Left lung (tissue), 10 donors: ENCODE measurements around the gene CADM2. TPM values are rescaled to one million over a fixed set of nuclear protein-coding genes. Genes with fewer than 3 reads are reported as not detected.
A peak's percentile ranks its signal among the peaks of the same experiment; 100 is the strongest.

Experiments
- ATAC-seq: fragments of 200-7000 bp; cut with Tn5 transposase; one replicate; pipeline ENCODE4 v1.9.1; 2020; ENCODE audit warnings: moderate library complexity
- DNase-seq, 4 donors: peaks; one replicate each; pipeline ENCODE4 v3.0.0-alpha.2; 2013 to 2020
- H3K27ac ChIP-seq, 2 donors: fragments of 200-600 bp; sonication (generic) in 1 of 2; one replicate each; pipeline versions ENCODE4 v1.5.0 to v1.8.0; 2020 to 2021
- H3K27me3 ChIP-seq, 2 donors: fragments of 200-600 bp; sonication (generic) in 1 of 2; one replicate each; pipeline versions ENCODE4 v1.5.0 to v1.8.0; 2020 to 2021
- H3K36me3 ChIP-seq, 2 donors: fragments of 200-600 bp; sonication (generic) in 1 of 2; one replicate each; pipeline versions ENCODE4 v1.5.0 to v1.8.0; 2020 to 2021
- H3K4me1 ChIP-seq, 2 donors: fragments of 200-600 bp; one replicate each; pipeline ENCODE4 v1.8.0; 2021
- H3K4me3 ChIP-seq, 2 donors: fragments of 200-600 bp; sonication (generic) in 1 of 2; one replicate each; pipeline versions ENCODE4 v1.5.0 to v1.8.0; 2020 to 2021; ENCODE audit warnings: mild to moderate bottlenecking in 1 of 2
- H3K9me3 ChIP-seq, 2 donors: fragments of 200-600 bp; sonication (generic) in 1 of 2; one replicate each; pipeline versions ENCODE4 v1.5.0 to v1.8.0; 2020 to 2021
- intact Hi-C, 2 donors: fragments of 100-400 bp; cut with DNase I; formaldehyde crosslinking; loops; one replicate each; pipeline versions ENCODE4 v1.11.2 to v1.14.2; 2022
- polyA plus RNA-seq, 6 donors: library from polyadenylated mRNA; unstranded; fragments of 120-200 nt; gene quantifications; one replicate each; pipeline ENCODE4 v1.2.1, GENCODE V29; 2013; ENCODE audit not compliant: insufficient read length in 6 of 6
- total RNA-seq, 2 donors: library from RNA; stranded (reverse); fragmentation: NEBNext Ultra II Directional; extraction: Animal tissue kit (Norgen Biotek cat#: 25700); gene quantifications; one replicate each; pipeline ENCODE4 v1.2.1, GENCODE V29; 2021
- TF ChIP-seq, protein P1 (sequence below), 2 donors: fragments of 200-600 bp; sonication (generic) in 1 of 2; IDR thresholded peaks; one replicate each; pipeline versions ENCODE4 v1.5.0 to v1.8.0; 2021; ENCODE audit warnings: antibody characterized with exemption in 2 of 2
- donor health status: DM: no; HTN: yes; CAD: no.
- donor health status: DM: no; HTN: no; CAD: no.

CADM2 gene
- total and polyA plus RNA-seq, 8 donors = 0.16 to 2.3 (median 0.74) TPM

DNA sequence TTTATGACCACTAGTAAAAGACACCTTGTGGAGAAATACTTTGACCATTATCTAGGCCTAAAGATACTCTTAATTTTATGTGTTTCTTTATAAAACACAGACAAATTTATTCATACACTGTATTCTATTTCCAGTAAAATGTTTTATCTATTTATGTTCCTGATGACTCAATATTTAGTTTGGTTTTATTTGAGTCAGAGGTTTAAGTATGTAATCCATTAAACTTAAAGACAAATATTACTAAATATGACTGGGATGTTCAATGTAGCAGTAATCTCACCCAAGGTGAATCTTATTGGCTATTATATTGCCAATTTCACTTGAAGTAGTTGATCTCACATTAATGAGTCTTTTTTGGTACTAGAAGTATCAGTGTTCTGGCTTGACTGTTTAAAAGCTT lies 799.7 kb downstream of the CADM2 start:
- intact Hi-C loops = no loop called here

DNA sequence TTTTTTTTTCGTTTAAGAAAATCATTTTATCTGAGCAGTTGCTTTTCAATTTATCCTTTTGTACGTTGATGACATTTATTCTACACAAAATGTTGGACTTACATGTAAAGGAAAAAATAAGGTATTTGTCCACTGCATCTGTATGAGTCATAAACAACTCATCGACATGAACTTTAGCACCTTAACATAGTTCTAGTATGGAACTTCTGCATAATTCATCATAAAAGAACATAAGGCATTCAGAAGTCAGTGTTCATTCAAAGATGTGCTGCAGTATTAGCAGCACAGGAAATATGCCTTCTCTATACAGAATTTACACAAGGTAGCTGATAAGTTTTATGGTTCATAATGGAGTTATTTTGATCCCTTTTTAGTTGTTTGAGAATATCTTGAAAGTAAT lies 801.6 kb downstream of the CADM2 start:
- DNase-seq = no peak
- H3K27ac ChIP-seq = no peak overlapping the region
- no peak overlapping the region for H3K4me3 ChIP-seq
- peaks cover 0 to 5% of the 10 kb centered on the region in 2 donors for H3K9me3 ChIP-seq
- H3K4me1 ChIP-seq = no peaks in the 10 kb centered on the region
- intact Hi-C loops = no loop called here
- no peaks in the 10 kb centered on the region for H3K27me3 ChIP-seq
- no peak for ATAC-seq
- H3K36me3 ChIP-seq = no peaks in the 10 kb centered on the region
- TF ChIP-seq, protein P1, sequence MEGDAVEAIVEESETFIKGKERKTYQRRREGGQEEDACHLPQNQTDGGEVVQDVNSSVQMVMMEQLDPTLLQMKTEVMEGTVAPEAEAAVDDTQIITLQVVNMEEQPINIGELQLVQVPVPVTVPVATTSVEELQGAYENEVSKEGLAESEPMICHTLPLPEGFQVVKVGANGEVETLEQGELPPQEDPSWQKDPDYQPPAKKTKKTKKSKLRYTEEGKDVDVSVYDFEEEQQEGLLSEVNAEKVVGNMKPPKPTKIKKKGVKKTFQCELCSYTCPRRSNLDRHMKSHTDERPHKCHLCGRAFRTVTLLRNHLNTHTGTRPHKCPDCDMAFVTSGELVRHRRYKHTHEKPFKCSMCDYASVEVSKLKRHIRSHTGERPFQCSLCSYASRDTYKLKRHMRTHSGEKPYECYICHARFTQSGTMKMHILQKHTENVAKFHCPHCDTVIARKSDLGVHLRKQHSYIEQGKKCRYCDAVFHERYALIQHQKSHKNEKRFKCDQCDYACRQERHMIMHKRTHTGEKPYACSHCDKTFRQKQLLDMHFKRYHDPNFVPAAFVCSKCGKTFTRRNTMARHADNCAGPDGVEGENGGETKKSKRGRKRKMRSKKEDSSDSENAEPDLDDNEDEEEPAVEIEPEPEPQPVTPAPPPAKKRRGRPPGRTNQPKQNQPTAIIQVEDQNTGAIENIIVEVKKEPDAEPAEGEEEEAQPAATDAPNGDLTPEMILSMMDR (IDR thresholded peaks at IDR 0.05) = no peak

More for the DNA sequence above, 799.7 kb downstream of the CADM2 start:
- TF ChIP-seq, protein P1 (IDR thresholded peaks at IDR 0.05) = no peak
- Histone ChIP-seq H3K4me3 (no peak overlapping the region), H3K27me3 (no peaks in the 10 kb centered on the region), H3K27ac (no peak overlapping the region), H3K9me3 (peaks cover 0 to 5% of the 10 kb centered on the region in 2 donors), H3K4me1 (no peaks in the 10 kb centered on the region), H3K36me3 (no peaks in the 10 kb centered on the region)
- DNase-seq = no peak
- ATAC-seq = no peak

DNA sequence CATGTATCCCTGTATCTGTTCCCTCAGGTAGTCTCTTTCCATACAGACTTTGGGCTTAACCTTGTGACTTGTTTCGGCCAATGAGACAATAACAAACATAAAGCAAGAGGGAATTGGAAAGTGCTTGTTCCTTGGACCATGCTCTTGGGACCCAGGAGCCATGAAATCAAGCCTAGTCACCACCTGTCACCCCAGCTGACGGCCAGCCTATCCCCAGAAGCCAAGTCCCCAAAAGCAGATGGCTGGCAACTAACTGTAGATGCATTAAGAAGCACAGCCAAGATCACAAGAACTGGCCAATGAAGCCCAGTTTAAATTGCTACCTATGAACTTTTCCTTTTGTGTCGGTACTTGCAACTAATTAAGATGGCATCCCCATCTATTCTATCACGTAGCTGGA lies 822.0 kb downstream of the CADM2 start:
- Histone ChIP-seq H3K36me3 (no peaks in the 10 kb centered on the region), H3K4me3 (no peak overlapping the region), H3K9me3 (no peaks in the 10 kb centered on the region), H3K27ac (no peak overlapping the region), H3K4me1 (no peaks in the 10 kb centered on the region), H3K27me3 (no peaks in the 10 kb centered on the region)
- no peak for ATAC-seq
- TF ChIP-seq, protein P1 (IDR thresholded peaks at IDR 0.05) = no peak
- no peak for DNase-seq
- intact Hi-C loops = no loop called here

DNA sequence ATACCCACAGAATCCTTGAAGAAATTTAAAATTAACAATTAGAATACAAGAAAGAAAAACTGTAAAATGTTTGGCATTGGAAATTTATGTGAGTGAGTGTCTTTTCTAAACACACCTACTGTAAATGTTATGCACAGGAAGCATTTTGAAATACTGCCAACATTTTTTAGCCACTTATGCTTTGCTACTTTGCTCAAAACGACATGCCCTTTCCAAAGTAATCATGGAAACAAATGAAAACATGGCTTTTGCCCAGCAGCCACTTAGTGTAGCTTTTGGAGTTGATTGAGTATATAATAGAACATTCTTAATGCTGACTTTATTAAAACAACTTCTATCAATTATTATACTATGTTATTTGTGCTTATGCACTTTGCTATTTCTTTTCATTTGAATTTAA lies 823.0 kb downstream of the CADM2 start:
- Histone ChIP-seq H3K27me3 (no peaks in the 10 kb centered on the region), H3K4me1 (no peaks in the 10 kb centered on the region), H3K9me3 (no peaks in the 10 kb centered on the region), H3K36me3 (no peaks in the 10 kb centered on the region), H3K4me3 (no peak overlapping the region), H3K27ac (no peak overlapping the region)
- intact Hi-C loops = no loop called here
- TF ChIP-seq, protein P1 (IDR thresholded peaks at IDR 0.05) = no peak
- peak; percentile 80 for ATAC-seq
- DNase-seq = peak in 2 of 4 donors; percentile 26 to 49

DNA sequence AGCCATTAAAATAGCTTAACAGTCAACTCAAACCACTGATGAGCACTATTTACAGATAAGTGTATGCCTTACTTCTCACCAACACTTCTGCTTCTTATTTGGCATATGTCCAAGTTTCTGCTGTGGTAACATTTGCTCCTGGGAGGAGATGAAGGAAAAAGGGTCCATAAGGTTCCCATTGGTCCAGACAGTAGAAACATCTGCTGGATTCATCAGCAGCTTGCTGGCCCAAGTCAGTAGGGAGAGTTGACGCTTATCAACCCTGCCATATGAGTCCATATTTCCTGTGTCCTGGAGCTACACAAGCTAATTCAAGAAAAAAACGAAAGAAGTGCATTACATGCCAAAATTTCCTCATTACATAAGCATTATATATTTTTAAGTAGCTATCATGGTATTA lies 824.5 kb downstream of the CADM2 start:
- TF ChIP-seq, protein P1 (IDR thresholded peaks at IDR 0.05) = no peak
- ATAC-seq = no peak
- Histone ChIP-seq H3K9me3 (no peaks in the 10 kb centered on the region), H3K4me3 (no peak overlapping the region), H3K27ac (no peak overlapping the region), H3K36me3 (no peaks in the 10 kb centered on the region), H3K4me1 (no peaks in the 10 kb centered on the region), H3K27me3 (no peaks in the 10 kb centered on the region)
- peak in 2 of 4 donors; percentile 90 to 94 for DNase-seq
- intact Hi-C loops = no loop called here
